H1 (cell line): Measurements from ENCODE around the gene HRCT1. TPM values are rescaled to one million over a fixed set of nuclear protein-coding genes. Genes with fewer than 3 reads are reported as not detected.
A peak's percentile ranks its signal among the peaks of the same experiment; 100 is the strongest.

ENCODE experiments used
- CTCF ChIA-PET: fragments of 300-600 bp; sonication (Branson Sonifier 250); formaldehyde crosslinking; loops from one replicate; lab custom pipeline; 2021; ENCODE audit not compliant: partially characterized antibody; lab: Charles Lee
- POLR2A ChIA-PET: fragments of 300-600 bp; sonication (Branson Sonifier 250); formaldehyde crosslinking; loops from one replicate; lab custom pipeline; 2021; ENCODE audit warnings: inconsistent platforms; ENCODE audit not compliant: partially characterized antibody; lab: Charles Lee
- DNase-seq, 2 experiments: peaks; one replicate each; pipeline versions ENCODE4 v3.0.0 to v3.0.0-alpha.2; 2010 to 2022; ENCODE audit warnings: low spot score in 2 of 2, low read depth in 1 of 2, mixed read lengths in 1 of 2
- FAIRE-seq: peaks from 2 replicates; lab custom pipeline; 2011; peaks lifted over from hg19 to GRCh38; lab: Jason Lieb, UNC
- H2AFZ ChIP-seq: 2 replicates; pipeline ENCODE4 v1.8.1; 2012; ENCODE audit warnings: low read length, inconsistent platforms
- H2AK5ac ChIP-seq: 2 replicates; pipeline ENCODE4 v1.6.1; 2013; ENCODE audit warnings: low read depth, low read length
- H2BK120ac ChIP-seq: replicated peaks from 2 replicates; pipeline ENCODE3; 2013; ENCODE audit warnings: low read depth, low read length, inconsistent platforms
- H2BK12ac ChIP-seq: 2 replicates; pipeline ENCODE4 v1.6.1; 2013; ENCODE audit warnings: low read depth, low read length
- H2BK15ac ChIP-seq: 2 replicates; pipeline ENCODE4 v1.6.1; 2013; ENCODE audit warnings: low read length
- H2BK20ac ChIP-seq: 2 replicates; pipeline ENCODE4 v1.6.1; 2013; ENCODE audit warnings: low read length
- H2BK5ac ChIP-seq: 2 replicates; pipeline ENCODE4 v1.6.1; 2013; ENCODE audit warnings: low read depth, low read length
- H3K14ac ChIP-seq: 2 replicates; pipeline ENCODE4 v1.6.1; 2013; ENCODE audit warnings: inconsistent platforms; ENCODE audit not compliant: insufficient read length
- H3K18ac ChIP-seq: 2 replicates; pipeline ENCODE4 v1.6.1; 2013; ENCODE audit warnings: low read length; ENCODE audit errors: extremely low read depth
- H3K23ac ChIP-seq: 2 replicates; pipeline ENCODE4 v1.6.1; 2013; ENCODE audit warnings: inconsistent platforms; ENCODE audit not compliant: insufficient read length
- H3K23me2 ChIP-seq: 2 replicates; pipeline ENCODE4 v1.6.1; 2013; ENCODE audit warnings: low read depth, low read length
- H3K27ac ChIP-seq: 2 replicates; pipeline ENCODE4 v1.6.1; 2011; ENCODE audit warnings: low read depth, low read length, inconsistent platforms
- H3K27me3 ChIP-seq, 4 experiments: replicated peaks in 1 of 4; 1 replicate in 1 of 4; 2 replicates in 3 of 4; pipeline versions ENCODE4 v1.6.1 to v1.8.1; 2011 to 2013; ENCODE audit warnings: low read length in 3 of 4, mild to moderate bottlenecking in 3 of 4, inconsistent platforms in 2 of 4, mixed read lengths in 2 of 4, moderate library complexity in 1 of 4; ENCODE audit not compliant: control insufficient read depth in 3 of 4, insufficient read depth in 3 of 4; ENCODE audit errors: extremely low read depth in 1 of 4
- H3K36me3 ChIP-seq, 4 experiments: 2 replicates each; pipeline versions ENCODE4 v1.6.1 to v1.8.1; 2011 to 2013; ENCODE audit warnings: mild to moderate bottlenecking in 4 of 4, low read length in 3 of 4, moderate library complexity in 2 of 4, control low read depth in 1 of 4, inconsistent platforms in 1 of 4; ENCODE audit not compliant: insufficient read depth in 4 of 4, control insufficient read depth in 2 of 4
- H3K4ac ChIP-seq: replicated peaks from 2 replicates; pipeline ENCODE3; 2013; ENCODE audit warnings: low read length, low read depth, mixed read lengths, inconsistent platforms; ENCODE audit not compliant: insufficient read length
- H3K4me1 ChIP-seq, 4 experiments: replicated peaks in 1 of 4; 1 replicate in 1 of 4; 2 replicates in 3 of 4; pipeline versions ENCODE4 v1.6.1 to v1.8.1; 2011 to 2013; ENCODE audit warnings: low read length in 3 of 4, inconsistent platforms in 2 of 4, mixed read lengths in 1 of 4; ENCODE audit not compliant: insufficient read depth in 4 of 4, control insufficient read depth in 3 of 4
- H3K4me2 ChIP-seq, 2 experiments: 2 replicates each; pipeline versions ENCODE4 v1.6.1 to v1.8.1; 2011 to 2013; ENCODE audit warnings: low read depth in 2 of 2, low read length in 2 of 2, control low read depth in 1 of 2, inconsistent platforms in 1 of 2, mild to moderate bottlenecking in 1 of 2; ENCODE audit not compliant: insufficient read depth in 1 of 2
- H3K4me3 ChIP-seq, 4 experiments: fragments of 200-600, 300-600 bp in 1 of 4; sonication (generic), shearing (Covaris generic), sonication (Bioruptor Twin) in 1 of 4; 2 replicates each; pipeline versions ENCODE4 v1.5.1 to v1.8.1; 2011 to 2016; ENCODE audit warnings: low read length in 4 of 4, low read depth in 3 of 4, control low read depth in 2 of 4, inconsistent platforms in 2 of 4, mild to moderate bottlenecking in 2 of 4, mixed read lengths in 1 of 4, moderate library complexity in 1 of 4; ENCODE audit not compliant: insufficient read depth in 2 of 4; ENCODE audit errors: extremely low read depth in 1 of 4
- H3K56ac ChIP-seq: replicated peaks from 2 replicates; pipeline ENCODE3; 2013; ENCODE audit warnings: low read depth, mild to moderate bottlenecking, mixed read lengths, low read length, inconsistent platforms; ENCODE audit not compliant: insufficient read length
- H3K79me1 ChIP-seq: 2 replicates; pipeline ENCODE4 v1.6.1; 2013; ENCODE audit warnings: low read depth, low read length, control low read depth
- H3K79me2 ChIP-seq, 2 experiments: 2 replicates each; pipeline versions ENCODE4 v1.6.1 to v1.8.1; 2012 to 2013; ENCODE audit warnings: low read length in 2 of 2, mild to moderate bottlenecking in 2 of 2, inconsistent platforms in 1 of 2; ENCODE audit not compliant: insufficient read depth in 2 of 2, control insufficient read depth in 1 of 2
- H3K9ac ChIP-seq, 4 experiments: replicated peaks in 1 of 4; 1 replicate in 1 of 4; 2 replicates in 3 of 4; pipeline versions ENCODE4 v1.6.1 to v1.8.1; 2011 to 2013; ENCODE audit warnings: low read depth in 3 of 4, low read length in 3 of 4, control low read depth in 2 of 4, mild to moderate bottlenecking in 2 of 4, moderate library complexity in 2 of 4, inconsistent platforms in 1 of 4; ENCODE audit errors: extremely low read depth in 1 of 4
- H3K9me3 ChIP-seq, 2 experiments: 2 replicates each; pipeline versions ENCODE4 v1.6.1 to v1.8.1; 2012 to 2013; ENCODE audit warnings: mild to moderate bottlenecking in 2 of 2, moderate library complexity in 2 of 2, control low read depth in 1 of 2, inconsistent platforms in 1 of 2, low read depth in 1 of 2, low read length in 1 of 2, mixed read lengths in 1 of 2; ENCODE audit not compliant: insufficient read depth in 2 of 2
- H4K20me1 ChIP-seq, 2 experiments: replicated peaks in 1 of 2; 2 replicates each; pipeline versions ENCODE3 to v1.8.1; 2011 to 2013; ENCODE audit warnings: inconsistent platforms in 2 of 2, low read length in 2 of 2, mild to moderate bottlenecking in 1 of 2; ENCODE audit not compliant: insufficient read depth in 2 of 2, control insufficient read depth in 1 of 2
- H4K5ac ChIP-seq: 2 replicates; pipeline ENCODE4 v1.6.1; 2013; ENCODE audit warnings: low read length, low read depth, mixed read lengths, inconsistent platforms; ENCODE audit not compliant: insufficient read length
- H4K8ac ChIP-seq: 2 replicates; pipeline ENCODE4 v1.8.0; 2013; ENCODE audit warnings: mild to moderate bottlenecking, moderate library complexity, low read length, inconsistent platforms; ENCODE audit not compliant: insufficient read depth; ENCODE audit errors: extremely low read depth
- H4K91ac ChIP-seq: replicated peaks from 2 replicates; pipeline ENCODE3; 2013; ENCODE audit warnings: low read length, mixed read lengths, inconsistent platforms; ENCODE audit not compliant: insufficient read length
- BACH1 ChIP-seq: IDR thresholded peaks from 2 replicates; pipeline ENCODE4 v1.6.1; 2012; ENCODE audit warnings: low read length, improper control_type of control experiment
- CREB1 ChIP-seq: IDR thresholded peaks from 2 replicates; pipeline ENCODE4 v1.6.1; 2012; ENCODE audit warnings: inconsistent platforms
- CTCF ChIP-seq, 3 experiments: IDR thresholded peaks; 1 replicate in 2 of 3; 2 replicates in 1 of 3; pipeline versions ENCODE4 v1.5.1 to v1.6.1; 2011; ENCODE audit warnings: low read length in 3 of 3, mild to moderate bottlenecking in 3 of 3, inconsistent platforms in 2 of 3, low read depth in 1 of 3, moderate library complexity in 1 of 3; ENCODE audit not compliant: insufficient read depth in 1 of 3; ENCODE audit errors: control extremely low read depth in 1 of 3
- E2F6 ChIP-seq: IDR thresholded peaks from 2 replicates; pipeline ENCODE4 v1.6.1; 2012; ENCODE audit warnings: inconsistent platforms
- JUND ChIP-seq: IDR thresholded peaks from 2 replicates; pipeline ENCODE4 v1.6.1; 2011; ENCODE audit warnings: mild to moderate bottlenecking, improper control_type of control experiment, low read length
- KDM4A ChIP-seq: IDR thresholded peaks from one replicate; pipeline ENCODE4 v1.7.1; 2012; ENCODE audit warnings: low read depth, mild to moderate bottlenecking, moderate library complexity, low read length, inconsistent platforms; ENCODE audit not compliant: severe bottlenecking
- RAD21 ChIP-seq, 2 experiments: IDR thresholded peaks in 1 of 2; conservative IDR thresholded peaks in 1 of 2; 2 replicates each; pipeline ENCODE4 v1.6.1; 2011; ENCODE audit warnings: low read depth in 2 of 2, low read length in 2 of 2, improper control_type of control experiment in 1 of 2, inconsistent platforms in 1 of 2, mild to moderate bottlenecking in 1 of 2, moderate library complexity in 1 of 2
- WGBS, 2 experiments: shearing (Covaris generic) in 1 of 2; methylation state at CpG; one replicate each; pipeline versions ENCODE4 v1.1.6 to v1.1.7; 2013 to 2015; ENCODE audit warnings: low lambda C conversion rate in 2 of 2, mixed read lengths in 2 of 2, inconsistent platforms in 1 of 2, low coverage in 1 of 2, missing lambda C conversion rate in 1 of 2; ENCODE audit not compliant: insufficient replicate concordance in 2 of 2, insufficient coverage in 1 of 2, insufficient read length in 1 of 2; ENCODE audit errors: extremely low coverage in 1 of 2, missing lambda C conversion rate in 1 of 2; 5-methylcytosine and 5-hydroxymethylcytosine counted together
- polyA plus RNA-seq, 7 experiments: library from polyadenylated mRNA; depleted of rRNA in 3 of 7; stranded (reverse) in 5 of 7; unstranded in 2 of 7; fragments of >200 nt in 5 of 7; fragments of 200-250 nt in 2 of 7; gene quantifications; 1 replicate in 5 of 7; 2 replicates in 1 of 7; 4 replicates in 1 of 7; pipeline versions ENCODE4 v1.2.1 to v1.2.3, GENCODE V29; 2011 to 2013; ENCODE audit warnings: missing spikeins in 2 of 7, mixed read lengths in 2 of 7
- total RNA-seq: library from RNA; stranded (reverse); fragmentation: NEBNext Ultra II Directional; extraction: Animal tissue kit (Norgen Biotek cat#: 25700); gene quantifications from 2 replicates; pipeline ENCODE4 v1.2.1, GENCODE V29; 2021

HRCT1 gene
- total and polyA plus RNA-seq, 2 of the 8 experiments (the other 6 are each of a cell fraction or from before 2014, with no cell fraction given) = not detected

- Histone ChIP-seq H2BK12ac (peak overlapping the region; percentile 46; the same call in 1 of the 2 replicates), H2AFZ (peak overlapping the region; percentile 1; the same call in 1 of the 2 replicates)
Observed at GRCh38 chr9:35909687-35910612, 3.9 kb downstream of the HRCT1 start.

More at GRCh38 chr9:35909687-35910612, 3.9 kb downstream of the HRCT1 start:
- Histone ChIP-seq H4K20me1 (no peaks in the 10 kb centered on the region), H3K23ac (no peak overlapping the region), H3K14ac (no peak overlapping the region), H3K18ac (no peak overlapping the region), H3K4me1 (peaks cover 9 to 33% (median 21%) of the 10 kb centered on the region in 4 experiments), H2BK20ac (peak overlapping the region; percentile 13; the same call in 1 of the 2 replicates), H3K9ac (no peak overlapping the region), H4K8ac (peak overlapping the region; percentile 7)
- DNase-seq = no peak
- CTCF ChIA-PET = interaction anchor here (0.5 to 5.6 kb wide), 21 partner anchors 9 to 125 kb away, joined by 3 to 26 read pairs (median 4); no protein-coding TSS in a partner anchor
- 0 out of 4 replicates have a peak, but pooled peaks of 1 of the 3 experiments have one; percentile 7 for TF ChIP-seq CTCF (IDR thresholded peaks at IDR 0.05; ENCODE audit: control extremely low read depth in 1 of 3, insufficient read depth in 1 of 3, low read depth in 1 of 3, low read length in 3 of 3)
- peak in 1 of 2 experiments; percentile 28; a peak in 1 of 4 replicates for TF ChIP-seq RAD21 (IDR thresholded peaks at IDR 0.05 in 1 of 2, conservative IDR thresholded peaks at IDR 0.05 in 1 of 2; ENCODE audit: low read depth in 2 of 2, low read length in 2 of 2)
- no peak for TF ChIP-seq KDM4A
- TF ChIP-seq JUND = no peak
- no peak for TF ChIP-seq E2F6
- TF ChIP-seq BACH1 = no peak
- no peak for TF ChIP-seq CREB1
- TF ChIP-seq, all 59 proteins: peak for 2
- Histone ChIP-seq H3K4me2 (no peak overlapping the region), H3K36me3 (no peaks in the 10 kb centered on the region), H3K27me3 (no peaks in the 10 kb centered on the region; a peak in 2 of 7 replicates), H3K9me3 (no peaks in the 10 kb centered on the region), H3K79me1 (0 out of 2 replicates have a peak, but pooled peaks cover 2% of the 10 kb centered on the region), H3K56ac (no peak overlapping the region), H3K4ac (no peak overlapping the region), H3K79me2 (no peaks in the 10 kb centered on the region), H2AK5ac (no peak overlapping the region), H2BK5ac (no peak overlapping the region), H3K4me3 (no peak overlapping the region), H3K27ac (no peak overlapping the region), H2BK120ac (no peak overlapping the region), H2BK15ac (peak overlapping the region; percentile 92; the same call in 1 of the 2 replicates), H3K23me2 (peaks cover 3% of the 10 kb centered on the region; the same call in 1 of the 2 replicates), H4K91ac (peak overlapping the region; percentile 83), H4K5ac (no peak overlapping the region)
- POLR2A ChIA-PET = interaction anchor here (0.5 kb wide), 1 partner anchor 11 kb away, joined by 4 read pairs; no protein-coding TSS in a partner anchor
- 87% methylated on average over 34 of the region's 34 CpGs; no CpG with 5 or more reads in 1 of the 2 experiments for WGBS, 2 experiments
- FAIRE-seq = no peak
